ENCODE results near the gene TMEM126B. TPM values are rescaled to one million over a fixed set of nuclear protein-coding genes. Genes with fewer than 3 reads are reported as not detected.

Gene TMEM126B
- total RNA-seq, 1 experiment from 2014 or later, result 74.0 TPM

GRCh38 chr11:85682330-85683305 is 54.2 kb downstream of the TMEM126B start:
- Histone ChIP-seq H2BK15ac (ENCODE audit: low read depth, low read length) (no peak overlapping the region), H2BK5ac (ENCODE audit: insufficient read length, low read length) (no peak overlapping the region), H4K20me1 (ENCODE audit: control insufficient read depth, insufficient read depth, insufficient read length) (no peaks in the 10 kb centered on the region), H3K56ac (ENCODE audit: insufficient read length, low read depth, low read length) (no peak overlapping the region), H3K79me2 (ENCODE audit: insufficient read depth, low read length) (no peaks in the 10 kb centered on the region), H3K4me1 (ENCODE audit: insufficient read depth, low read length) (peaks cover 8% of the 10 kb centered on the region), H3K23me2 (ENCODE audit: insufficient read length, low read depth, low read length, poor library complexity, severe bottlenecking) (no peaks in the 10 kb centered on the region), H4K8ac (replicated peaks; ENCODE audit: insufficient read length, low read depth, low read length) (no peak overlapping the region), H3K4ac (ENCODE audit: low read depth, low read length) (no peak overlapping the region), H3K27ac (ENCODE audit: insufficient read length, low read depth, low read length) (no peak overlapping the region), H2AFZ (ENCODE audit: low read length) (no peak overlapping the region), H3K4me2 (ENCODE audit: insufficient read depth, insufficient read length, low read length) (no peak overlapping the region), H4K91ac (ENCODE audit: insufficient read length, low read depth, low read length) (no peak overlapping the region), H3K14ac (ENCODE audit: insufficient read depth, low read length) (no peak overlapping the region), H3T11ph (ENCODE audit: low read length) (no peak overlapping the region), H2BK12ac (ENCODE audit: insufficient read length, low read depth, low read length) (no peak overlapping the region), H3K79me1 (ENCODE audit: insufficient read depth, low read depth, low read length, poor library complexity, severe bottlenecking) (no peaks in the 10 kb centered on the region), H3K9ac (ENCODE audit: extremely low read depth, insufficient read length, low read length) (no peak overlapping the region), H2AK5ac (ENCODE audit: insufficient read length, low read length) (no peak overlapping the region), H3K23ac (ENCODE audit: insufficient read length, low read depth, low read length) (no peak overlapping the region), H3K27me3 (ENCODE audit: insufficient read depth, low read length) (no peaks in the 10 kb centered on the region; the same call in 1 of the 2 replicates), H2BK120ac (ENCODE audit: low read depth, low read length, poor library complexity, severe bottlenecking) (no peak overlapping the region), H4K5ac (ENCODE audit: insufficient read length, low read depth, low read length) (no peak overlapping the region), H3K9me3 (ENCODE audit: control insufficient read depth, low read depth, low read length) (no peaks in the 10 kb centered on the region), H3K18ac (ENCODE audit: insufficient read length, low read depth, low read length) (no peak overlapping the region), H2BK20ac (ENCODE audit: low read depth, low read length, poor library complexity, severe bottlenecking) (no peak overlapping the region)
- H3K9me3 Mint-ChIP-seq, result no peaks in the 10 kb centered on the region
- H3K4me1 Mint-ChIP-seq, result peaks cover 10 to 25% of the 10 kb centered on the region in 2 experiments
- H3K4me3 Mint-ChIP-seq, result no peak overlapping the region
- peak overlapping the region in 1 of 3 experiments; percentile 43; a peak in 1 of 7 replicates for H3K27ac Mint-ChIP-seq
- WGBS (ENCODE audit: extremely low coverage, insufficient read length, low lambda C conversion rate), result no CpG with 5 or more reads among the region's 43 CpGs
- H3K27me3 Mint-ChIP-seq (ENCODE audit: low read depth), result peaks cover 4% of the 10 kb centered on the region
- no peak for TF ChIP-seq CTCF (conservative IDR thresholded peaks at IDR 0.05)
- no peak for DNase-seq
- H3K36me3 Mint-ChIP-seq (ENCODE audit: insufficient read depth in 1 of 3, low read depth in 3 of 3), result no peaks in the 10 kb centered on the region

All from H9 (cell line).